ENCODE measurements around the gene GRID2.
A peak's percentile ranks its signal among the peaks of the same experiment; 100 is the strongest.

GRID2 gene

DNA sequence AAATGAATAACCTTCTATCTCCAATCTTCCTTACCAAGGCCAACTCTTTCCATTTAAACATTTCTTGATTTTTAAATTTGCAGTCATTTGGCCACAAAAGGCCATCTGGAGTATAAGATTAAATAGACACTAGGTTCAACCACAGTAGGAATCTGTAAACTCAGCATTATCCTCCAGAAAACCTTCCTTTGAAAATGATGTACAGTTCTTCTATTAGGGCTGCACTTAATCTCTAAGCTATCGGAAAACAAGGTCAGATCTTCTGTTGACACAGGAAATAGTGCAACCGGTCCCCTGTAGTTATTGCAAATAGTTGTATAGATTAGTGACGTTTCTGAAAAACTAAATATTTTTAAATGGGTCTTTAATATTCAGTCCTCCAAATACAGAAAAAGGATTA, 1165.8 kb downstream of the GRID2 start:
- TF ChIP-seq POLR2A (IDR thresholded peaks at IDR 0.05; ENCODE audit: low read length) (no peak), GATA1 (IDR thresholded peaks at IDR 0.05; ENCODE audit: low read depth, low read length) (no peak)
- DNase-seq, result peak in 1 of 2 experiments; percentile 18

DNA sequence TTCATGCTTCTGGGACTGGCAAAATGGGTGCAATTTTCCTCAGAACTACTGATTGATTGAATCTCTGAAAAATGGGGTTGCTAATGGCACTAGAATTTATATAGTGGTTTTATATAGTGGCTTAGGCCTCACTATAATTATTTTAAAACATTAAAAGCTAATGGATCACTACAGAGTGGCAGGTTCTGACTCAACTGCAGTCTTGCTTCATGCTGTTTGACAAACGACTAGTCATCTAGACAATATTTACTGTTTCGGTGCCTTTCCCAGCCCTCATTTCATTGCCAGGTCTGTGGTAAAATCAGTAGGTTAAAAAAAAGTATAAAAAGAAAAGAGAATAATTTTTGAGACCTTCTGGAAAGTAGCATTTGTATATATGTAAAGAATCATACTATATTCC, 1172.0 kb downstream of the GRID2 start:
- no peak for DNase-seq
- TF ChIP-seq GATA1 (IDR thresholded peaks at IDR 0.05; ENCODE audit: low read depth, low read length) (no peak), POLR2A (IDR thresholded peaks at IDR 0.05; ENCODE audit: low read length) (no peak)

DNA sequence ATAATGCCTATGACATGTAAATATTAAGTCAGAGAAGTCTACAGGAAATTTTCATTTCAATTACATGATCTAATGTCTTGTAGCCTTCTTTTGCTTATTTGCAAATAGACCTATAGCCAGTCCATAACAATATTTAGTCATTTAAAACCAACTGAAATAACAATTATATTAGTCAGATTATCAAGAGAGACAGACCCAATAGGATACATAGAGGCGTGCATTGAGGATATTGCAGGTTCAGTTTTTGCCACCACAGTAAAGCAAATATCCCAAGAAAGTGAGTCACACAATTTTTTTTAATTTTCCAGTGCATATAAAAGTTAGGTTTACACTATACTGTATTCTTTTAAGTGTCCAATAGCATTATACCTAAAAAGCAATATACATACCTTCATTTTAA, 1175.0 kb downstream of the GRID2 start:
- TF ChIP-seq GATA1 (IDR thresholded peaks at IDR 0.05; ENCODE audit: low read depth, low read length) (no peak), POLR2A (IDR thresholded peaks at IDR 0.05; ENCODE audit: low read length) (no peak)
- DNase-seq, result no peak

DNA sequence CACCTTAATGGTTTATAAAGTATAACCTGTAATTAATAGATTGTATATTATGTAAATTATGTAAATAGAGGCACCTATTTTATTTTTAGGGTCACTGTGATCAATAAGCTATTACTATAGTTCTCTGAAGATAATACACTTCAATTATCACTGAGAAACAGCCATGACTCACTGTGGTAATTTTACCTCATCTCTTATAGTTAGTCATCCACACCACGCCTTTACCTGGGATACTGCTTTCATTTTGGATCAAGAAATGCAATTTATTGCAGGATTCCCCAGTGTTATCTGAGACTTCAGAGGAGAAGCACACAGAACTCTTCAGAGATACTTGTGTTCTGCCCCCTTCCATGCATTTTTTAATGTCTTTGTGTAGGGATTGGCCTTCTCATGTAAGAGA, 1176.7 kb downstream of the GRID2 start:
- TF ChIP-seq GATA1 (IDR thresholded peaks at IDR 0.05; ENCODE audit: low read depth, low read length), result no peak
- no peak for TF ChIP-seq POLR2A (IDR thresholded peaks at IDR 0.05; ENCODE audit: low read length)
- DNase-seq, result no peak

DNA sequence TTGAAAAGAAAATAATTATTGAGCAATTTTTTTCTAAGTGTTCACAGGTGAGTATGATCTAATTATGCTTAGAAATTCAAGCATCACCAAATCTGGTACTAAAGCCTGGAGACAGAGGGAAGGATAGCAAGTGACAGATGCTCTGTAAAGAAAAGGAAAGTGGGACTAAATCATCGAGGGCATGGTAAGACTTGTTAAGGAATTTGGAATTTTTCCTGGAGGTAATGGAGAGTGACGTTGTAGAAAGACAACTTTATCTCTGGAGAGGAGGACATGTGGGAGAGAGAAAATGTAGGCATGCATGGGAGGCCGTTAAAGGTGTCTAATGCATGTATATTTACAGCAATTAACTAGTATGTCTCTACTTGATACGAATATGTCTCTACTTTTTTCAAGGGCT, 1191.6 kb downstream of the GRID2 start:
- no peak for DNase-seq
- TF ChIP-seq GATA1 (IDR thresholded peaks at IDR 0.05; ENCODE audit: low read depth, low read length) (no peak), POLR2A (IDR thresholded peaks at IDR 0.05; ENCODE audit: low read length) (no peak)

DNA sequence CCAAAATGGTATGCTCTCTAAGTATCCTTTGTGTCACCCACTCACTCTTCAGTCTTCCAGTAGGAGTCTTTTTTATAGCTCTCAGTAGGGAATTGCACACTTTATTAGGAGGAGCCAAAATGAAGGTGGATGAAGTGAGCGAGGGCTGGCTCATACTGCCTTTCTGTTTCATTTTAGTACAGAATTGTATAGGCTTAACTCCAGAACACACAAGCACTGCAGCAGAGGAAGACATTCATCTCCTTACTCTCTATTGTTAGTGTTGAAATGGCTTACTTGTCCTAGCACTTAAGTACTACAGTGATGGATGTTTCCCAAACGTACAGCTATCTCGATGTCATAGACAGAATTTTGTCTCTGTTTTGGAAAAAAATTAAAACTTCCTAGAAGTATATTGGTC, 1197.5 kb downstream of the GRID2 start:
- no peak for TF ChIP-seq GATA1 (IDR thresholded peaks at IDR 0.05; ENCODE audit: low read depth, low read length)
- no peak for TF ChIP-seq POLR2A (IDR thresholded peaks at IDR 0.05; ENCODE audit: low read length)
- no peak for DNase-seq

DNA sequence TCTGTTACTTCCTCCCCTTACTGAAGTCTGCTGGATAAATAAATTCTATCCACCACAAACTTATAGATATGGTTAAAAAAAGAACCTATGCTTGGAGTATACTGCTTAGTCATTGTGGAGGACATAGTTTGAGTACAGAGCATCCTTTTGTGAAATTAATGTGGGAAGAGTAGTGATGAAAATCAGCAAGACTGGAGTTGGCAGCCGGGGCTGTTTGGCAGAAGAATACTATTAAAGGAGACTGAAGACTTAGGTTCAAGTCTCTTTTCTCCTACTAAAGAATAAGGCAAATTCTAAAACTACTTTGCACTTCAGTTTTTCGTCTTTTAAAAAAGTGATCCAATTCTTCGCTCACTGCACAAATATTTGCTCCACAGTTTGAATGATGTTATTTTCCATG, 1198.2 kb downstream of the GRID2 start:
- TF ChIP-seq POLR2A (IDR thresholded peaks at IDR 0.05; ENCODE audit: low read length) (no peak), GATA1 (IDR thresholded peaks at IDR 0.05; ENCODE audit: low read depth, low read length) (no peak)
- no peak for DNase-seq

DNA sequence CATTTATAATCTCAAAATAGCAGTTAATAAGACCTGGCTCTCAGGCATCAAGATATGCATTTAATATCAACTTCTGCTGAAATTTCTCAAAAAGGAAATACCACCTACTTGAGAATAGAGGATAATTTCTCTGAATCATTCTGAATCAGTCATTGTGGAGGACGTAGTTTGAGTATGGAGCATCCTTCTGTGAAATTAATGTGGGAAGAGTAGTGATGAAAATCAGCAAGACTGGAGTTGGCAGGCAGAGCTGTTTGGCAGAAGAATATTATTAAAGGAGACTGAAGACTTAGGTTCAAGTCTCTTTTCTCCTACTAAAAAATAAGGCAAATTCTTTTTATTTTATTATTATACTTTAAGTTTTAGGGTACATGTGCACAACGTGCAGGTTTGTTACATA, 1199.2 kb downstream of the GRID2 start:
- TF ChIP-seq GATA1 (IDR thresholded peaks at IDR 0.05; ENCODE audit: low read depth, low read length), result no peak
- no peak for TF ChIP-seq POLR2A (IDR thresholded peaks at IDR 0.05; ENCODE audit: low read length)

DNA sequence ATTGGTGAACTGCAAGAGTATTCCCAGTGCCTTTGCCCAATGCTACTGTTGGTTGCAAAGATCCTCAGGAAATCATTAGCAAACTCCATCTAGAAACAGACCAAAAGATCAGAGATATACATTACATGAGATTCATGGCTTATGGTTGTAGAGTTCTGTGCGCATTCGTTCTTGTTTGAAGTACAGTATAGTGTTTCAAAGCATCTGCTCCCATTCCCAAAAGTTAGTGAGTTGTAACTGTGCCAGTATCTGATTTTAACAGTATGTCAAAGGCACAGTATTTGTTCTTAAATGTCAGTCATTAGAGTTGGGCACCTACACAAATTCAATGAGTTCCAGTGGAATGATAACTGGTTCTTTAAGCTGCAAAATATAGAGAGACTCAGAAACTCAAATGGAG, 1210.1 kb downstream of the GRID2 start:
- DNase-seq, result no peak
- no peak for TF ChIP-seq GATA1 (IDR thresholded peaks at IDR 0.05; ENCODE audit: low read depth, low read length)
- no peak for TF ChIP-seq POLR2A (IDR thresholded peaks at IDR 0.05; ENCODE audit: low read length)

More for the DNA sequence above, 1199.2 kb downstream of the GRID2 start:
- no peak for DNase-seq

DNA sequence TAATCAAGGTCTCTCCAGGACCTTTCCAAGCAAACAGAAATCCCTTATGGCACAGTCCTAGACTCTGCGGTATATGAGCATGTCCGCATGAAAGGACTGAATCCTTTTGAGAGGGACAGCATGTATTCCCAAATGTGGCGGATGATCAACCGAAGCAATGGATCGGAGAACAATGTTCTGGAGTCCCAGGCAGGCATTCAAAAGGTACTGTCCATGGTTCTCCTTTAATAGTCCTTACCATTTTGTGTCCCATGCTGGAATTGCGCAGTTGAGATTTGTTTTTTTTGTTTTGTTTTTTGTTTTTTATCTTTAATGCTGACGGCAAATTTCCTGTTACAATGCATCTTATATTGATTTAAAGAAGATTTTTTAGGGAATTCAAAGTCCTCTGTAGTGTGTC, 1211.4 kb downstream of the GRID2 start:
- DNase-seq, result no peak
- TF ChIP-seq POLR2A (IDR thresholded peaks at IDR 0.05; ENCODE audit: low read length) (no peak), GATA1 (IDR thresholded peaks at IDR 0.05; ENCODE audit: low read depth, low read length) (no peak)

DNA sequence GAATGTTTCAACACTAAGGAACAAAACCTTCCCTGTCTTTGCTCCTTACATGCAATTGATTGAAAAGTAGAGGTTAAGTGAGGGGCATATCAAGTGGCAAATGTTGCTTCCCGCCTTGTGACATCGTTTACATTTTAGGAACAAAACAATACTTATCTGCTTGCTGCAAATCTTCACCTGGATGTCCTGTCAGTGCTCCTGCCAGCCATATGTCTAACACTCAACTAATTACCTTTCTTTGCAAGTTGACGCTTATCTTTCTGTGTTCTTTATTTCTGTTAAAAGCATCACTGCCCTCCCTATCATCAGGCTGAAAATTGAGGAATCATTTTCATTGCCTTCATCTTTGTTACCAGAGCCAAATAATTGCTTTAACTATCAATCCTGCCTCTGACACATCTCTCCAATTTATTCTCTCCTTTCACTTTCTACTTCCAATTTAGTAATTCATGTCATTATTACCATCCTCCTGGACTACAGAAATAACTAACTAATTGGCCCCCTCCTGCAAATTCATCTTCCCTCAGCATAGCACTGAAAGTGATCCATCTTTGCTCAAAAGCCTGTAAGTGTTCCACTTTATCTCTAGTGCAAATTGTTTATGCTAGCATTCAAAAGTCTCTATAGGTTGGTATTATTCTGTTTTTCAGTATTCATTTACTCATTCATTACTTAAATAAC, 1226.1 kb downstream of the GRID2 start:
- no peak for DNase-seq
- TF ChIP-seq GATA1 (IDR thresholded peaks at IDR 0.05; ENCODE audit: low read depth, low read length), result no peak
- no peak for TF ChIP-seq POLR2A (IDR thresholded peaks at IDR 0.05; ENCODE audit: low read length)

DNA sequence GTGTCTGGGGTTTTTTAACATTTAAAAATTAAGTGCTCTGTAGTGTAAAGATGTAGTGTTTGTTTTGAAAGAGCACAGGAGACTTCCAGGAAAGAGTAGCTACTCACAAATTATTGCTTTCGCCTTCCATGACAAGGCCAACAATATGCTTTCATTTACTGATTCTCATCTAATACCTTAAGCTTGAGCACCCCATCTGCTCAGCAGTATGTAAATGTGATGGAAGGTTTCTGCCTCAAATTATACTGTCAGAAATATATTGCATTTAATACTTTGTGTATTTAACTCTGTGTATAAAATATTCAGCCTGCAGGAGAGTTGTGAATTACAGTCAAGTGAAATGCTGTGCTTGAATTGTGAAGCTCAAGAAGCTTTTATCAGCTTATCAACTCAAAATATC, 1228.5 kb downstream of the GRID2 start:
- TF ChIP-seq POLR2A (IDR thresholded peaks at IDR 0.05; ENCODE audit: low read length) (no peak), GATA1 (IDR thresholded peaks at IDR 0.05; ENCODE audit: low read depth, low read length) (no peak)

DNA sequence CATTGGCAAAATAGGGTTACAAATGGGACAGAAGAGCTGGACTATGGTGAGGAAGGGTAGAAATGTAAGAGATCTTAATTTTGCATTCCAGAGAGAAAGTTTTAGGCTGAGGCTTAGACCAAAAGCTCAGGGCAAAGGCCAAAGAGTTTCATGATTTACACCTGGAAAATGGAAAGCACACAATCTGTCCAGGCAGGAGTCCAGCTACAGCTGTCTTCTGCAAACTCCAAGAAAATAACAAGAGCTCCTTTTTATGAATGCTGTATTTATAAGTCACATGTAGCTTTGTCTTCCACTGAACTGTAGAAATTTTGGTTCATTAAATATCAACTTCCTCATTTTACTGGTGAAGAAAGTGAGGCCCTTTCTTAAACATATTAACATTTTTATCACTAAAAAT, 1236.8 kb downstream of the GRID2 start:
- DNase-seq, result no peak
- TF ChIP-seq POLR2A (IDR thresholded peaks at IDR 0.05; ENCODE audit: low read length), result no peak
- TF ChIP-seq GATA1 (IDR thresholded peaks at IDR 0.05; ENCODE audit: low read depth, low read length), result no peak

More for the DNA sequence above, 1228.5 kb downstream of the GRID2 start:
- DNase-seq, result no peak

DNA sequence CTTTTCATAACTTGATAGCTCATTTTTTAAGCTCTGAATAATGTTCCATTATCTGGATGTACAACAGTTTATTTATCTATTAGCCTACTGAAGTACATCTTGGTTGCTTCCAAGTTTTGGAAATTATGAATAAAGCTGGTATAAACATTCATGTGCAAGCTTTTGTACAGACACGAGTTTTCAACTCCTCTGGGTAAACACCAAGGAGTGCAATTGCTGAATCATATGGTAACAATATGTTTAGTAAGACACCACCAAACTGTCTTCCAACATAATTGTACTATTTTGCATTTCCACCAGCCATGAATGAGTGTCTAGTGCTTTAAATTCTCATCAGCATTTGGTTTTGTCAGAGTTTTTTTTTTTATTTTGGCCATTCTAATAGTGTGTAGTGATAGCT, 1258.1 kb downstream of the GRID2 start:
- no peak for DNase-seq
- TF ChIP-seq GATA1 (IDR thresholded peaks at IDR 0.05; ENCODE audit: low read depth, low read length) (no peak), POLR2A (IDR thresholded peaks at IDR 0.05; ENCODE audit: low read length) (no peak)

DNA sequence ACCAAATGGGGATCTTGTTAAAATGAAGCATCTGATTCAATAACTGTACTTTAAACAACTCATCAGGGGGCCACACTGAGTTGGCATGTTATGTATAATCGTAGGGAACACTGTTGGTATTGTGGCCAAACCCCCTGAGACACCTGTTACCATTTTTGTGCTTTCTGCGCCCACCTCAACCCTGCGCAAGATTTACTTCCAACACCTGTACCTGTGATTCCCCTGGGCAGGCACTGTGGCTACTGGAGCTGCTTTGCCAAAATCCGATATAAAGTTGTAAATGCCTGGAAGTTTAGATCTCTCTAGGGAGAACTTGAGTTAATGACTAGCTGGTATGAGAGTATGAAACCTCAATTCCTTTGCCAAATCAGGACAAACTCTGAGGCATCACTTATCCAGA, 1265.0 kb downstream of the GRID2 start:
- DNase-seq, result no peak
- TF ChIP-seq POLR2A (IDR thresholded peaks at IDR 0.05; ENCODE audit: low read length) (no peak), GATA1 (IDR thresholded peaks at IDR 0.05; ENCODE audit: low read depth, low read length) (no peak)

Measured in erythroblast (primary cell).